Right lobe of liver (tissue), 4 donors: ENCODE results near the gene SH3GLB2.

ENCODE experiments used
- CTCF ChIP-seq, 4 donors: fragments of 200-600 bp in 3 of 4; fragments of 450-650 bp in 1 of 4; IDR thresholded peaks; one replicate each; pipeline versions ENCODE4 v1.5.1 to v1.8.0; 2016 to 2022; ENCODE audit warnings: antibody characterized with exemption in 4 of 4, mild to moderate bottlenecking in 2 of 4
- POLR2A ChIP-seq: fragments of 450-650 bp; IDR thresholded peaks from one replicate; pipeline ENCODE4 v1.6.1; 2017; ENCODE audit warnings: antibody characterized with exemption, mild to moderate bottlenecking
- donor health status: DM: no; HTN: no; CAD: no.
- donor health status: DM: no; HTN: no; CAD: no.
- donor health status: DM: no; HTN: yes; CAD: no.

GRCh38 chr9:129026442-129027223, 1.5 kb downstream of the SH3GLB2 start:
- TF ChIP-seq POLR2A = no peak
- no peak for TF ChIP-seq CTCF (IDR thresholded peaks at IDR 0.05)
